KOPT-K1 (cell line): Measurements from ENCODE around the gene SNAI3.

Experiments
- H3K27ac ChIP-seq: fragments of 200-600 bp; sonication (generic); 2 replicates; pipeline ENCODE4 v1.5.1; 2016; ENCODE audit warnings: antibody characterized with exemption, mild to moderate bottlenecking, low read depth, low read length; ENCODE audit not compliant: poor library complexity, severe bottlenecking
- H3K36me3 ChIP-seq: fragments of 200-600 bp; sonication (generic); 2 replicates; pipeline ENCODE4 v1.5.1; 2017; ENCODE audit warnings: antibody characterized with exemption, mild to moderate bottlenecking, low read length, moderate library complexity; ENCODE audit not compliant: insufficient read depth
- H3K9me3 ChIP-seq: fragments of 200-600 bp; sonication (generic); 2 replicates; pipeline ENCODE4 v1.5.1; 2017; ENCODE audit warnings: antibody characterized with exemption, low read length, mild to moderate bottlenecking; ENCODE audit not compliant: insufficient read depth, poor library complexity, severe bottlenecking

SNAI3 gene

GRCh38 chr16:88714420-88715302 lies 28.4 kb upstream of the SNAI3 start:
- Histone ChIP-seq H3K36me3 (peaks cover 90% of the 10 kb centered on the region), H3K27ac (no peak overlapping the region), H3K9me3 (no peaks in the 10 kb centered on the region)

GRCh38 chr16:88713568-88714419 lies 27.5 kb upstream of the SNAI3 start:
- peaks cover 90% of the 10 kb centered on the region for H3K36me3 ChIP-seq

GRCh38 chr16:88713054-88713453 lies 26.7 kb upstream of the SNAI3 start:
- Histone ChIP-seq H3K9me3 (no peaks in the 10 kb centered on the region), H3K27ac (no peak overlapping the region), H3K36me3 (peaks cover 87% of the 10 kb centered on the region)

More at GRCh38 chr16:88713568-88714419, 27.5 kb upstream of the SNAI3 start:
- no peaks in the 10 kb centered on the region for H3K9me3 ChIP-seq
- H3K27ac ChIP-seq, result no peak overlapping the region

GRCh38 chr16:88712362-88712979 lies 26.2 kb upstream of the SNAI3 start:
- peaks cover 81% of the 10 kb centered on the region for H3K36me3 ChIP-seq

GRCh38 chr16:88711750-88712340 lies 25.5 kb upstream of the SNAI3 start:
- H3K27ac ChIP-seq, result no peak overlapping the region
- no peaks in the 10 kb centered on the region for H3K9me3 ChIP-seq
- H3K36me3 ChIP-seq, result peaks cover 75% of the 10 kb centered on the region

More at GRCh38 chr16:88712362-88712979, 26.2 kb upstream of the SNAI3 start:
- no peak overlapping the region for H3K27ac ChIP-seq
- no peaks in the 10 kb centered on the region for H3K9me3 ChIP-seq

GRCh38 chr16:88710556-88710955 lies 24.2 kb upstream of the SNAI3 start:
- no peak overlapping the region for H3K27ac ChIP-seq
- no peaks in the 10 kb centered on the region for H3K9me3 ChIP-seq
- peaks cover 62% of the 10 kb centered on the region for H3K36me3 ChIP-seq

- Histone ChIP-seq H3K36me3 (peaks cover 34% of the 10 kb centered on the region; the same call in 1 of the 2 replicates), H3K9me3 (no peaks in the 10 kb centered on the region), H3K27ac (peak overlapping the region; percentile 62)
These were observed 20.9 kb upstream of the SNAI3 start for GRCh38 chr16:88706965-88707826.

- H3K9me3 ChIP-seq, result no peaks in the 10 kb centered on the region
- H3K36me3 ChIP-seq, result peaks cover 30% of the 10 kb centered on the region; the same call in 1 of the 2 replicates
- peak within 1 kb of the TSS; percentile 62 for H3K27ac ChIP-seq
These were observed 20.1 kb upstream of the SNAI3 start, which contains the start of the genes CTU2 and RNF166 for GRCh38 chr16:88706229-88706964. Gene CTU2 (plus strand): TSS chr16:88706503. CDS start chr16:88706531, 28 bp downstream. Gene RNF166 (minus strand): TSS chr16:88706408. CDS start chr16:88706325, 83 bp downstream.

- Histone ChIP-seq H3K9me3 (no peaks in the 10 kb centered on the region), H3K27ac (peak overlapping the region; percentile 62)
These were observed 19.5 kb upstream of the SNAI3 start for GRCh38 chr16:88705801-88706228.

GRCh38 chr16:88705076-88705684 lies 18.9 kb upstream of the SNAI3 start:
- Histone ChIP-seq H3K9me3 (no peaks in the 10 kb centered on the region), H3K36me3 (peaks cover 18% of the 10 kb centered on the region; the same call in 1 of the 2 replicates), H3K27ac (peak overlapping the region; percentile 62)

More at GRCh38 chr16:88705801-88706228, 19.5 kb upstream of the SNAI3 start:
- H3K36me3 ChIP-seq, result peaks cover 24% of the 10 kb centered on the region; the same call in 1 of the 2 replicates

GRCh38 chr16:88703486-88704309 lies 17.4 kb upstream of the SNAI3 start:
- no peaks in the 10 kb centered on the region for H3K9me3 ChIP-seq
- peaks cover 13% of the 10 kb centered on the region; the same call in 1 of the 2 replicates for H3K36me3 ChIP-seq
- H3K27ac ChIP-seq, result peak overlapping the region; percentile 90
